WTC11 (cell line): ENCODE results near the gene NUP210L. TPM values are rescaled to one million over a fixed set of nuclear protein-coding genes. Genes with fewer than 3 reads are reported as not detected.

Experiments
- CBFB ChIP-seq: sonication (generic); formaldehyde crosslinking; IDR thresholded peaks from 2 replicates; pipeline ENCODE4 v1.8.1; 2022; ENCODE audit warnings: mild to moderate bottlenecking, low read depth, missing genetic modification reagents
- CREB1 ChIP-seq: sonication (generic); formaldehyde crosslinking; IDR thresholded peaks from 2 replicates; pipeline ENCODE4 v1.8.0; 2023; ENCODE audit warnings: mild to moderate bottlenecking, missing genetic modification reagents
- E2F1 ChIP-seq: sonication (generic); formaldehyde crosslinking; IDR thresholded peaks from 2 replicates; pipeline ENCODE4 v1.8.0; 2022; ENCODE audit warnings: mild to moderate bottlenecking, missing genetic modification reagents
- EMX1 ChIP-seq: fragments of 250-450 bp; sonication (Bioruptor Pico); IDR thresholded peaks from 2 replicates; pipeline ENCODE4 v1.8.0; 2021; ENCODE audit warnings: mild to moderate bottlenecking
- GRHL2 ChIP-seq: fragments of 250-450 bp; sonication (Bioruptor Pico); IDR thresholded peaks from 2 replicates; pipeline ENCODE4 v1.8.0; 2022; ENCODE audit warnings: mild to moderate bottlenecking, moderate library complexity; ENCODE audit not compliant: insufficient replicate concordance, severe bottlenecking
- NFATC4 ChIP-seq: fragments of 250-450 bp; sonication (Bioruptor Pico); IDR thresholded peaks from 2 replicates; pipeline ENCODE4 v1.9.0; 2021; ENCODE audit warnings: mild to moderate bottlenecking
- NFYB ChIP-seq: sonication (generic); formaldehyde crosslinking; conservative IDR thresholded peaks from 2 replicates; pipeline ENCODE4 v1.8.0; 2022; ENCODE audit warnings: low read depth, missing genetic modification reagents
- NR1H2 ChIP-seq: sonication (generic); formaldehyde crosslinking; IDR thresholded peaks from 2 replicates; pipeline ENCODE4 v1.9.0; 2021; ENCODE audit warnings: mild to moderate bottlenecking, moderate library complexity, missing genetic modification reagents
- TCF7 ChIP-seq: sonication (generic); formaldehyde crosslinking; IDR thresholded peaks from 2 replicates; pipeline ENCODE4 v1.8.0; 2022; ENCODE audit warnings: mild to moderate bottlenecking, low read depth, missing genetic modification reagents, moderate library complexity
- TP53 ChIP-seq: sonication (generic); formaldehyde crosslinking; IDR thresholded peaks from 2 replicates; pipeline ENCODE4 v1.8.1; 2023; ENCODE audit warnings: mild to moderate bottlenecking, missing genetic modification reagents
- ZMAT4 ChIP-seq: fragments of 250-450 bp; sonication (Bioruptor Pico); IDR thresholded peaks from 2 replicates; pipeline ENCODE4 v1.9.0; 2021; ENCODE audit warnings: mild to moderate bottlenecking
- ZNF512 ChIP-seq: sonication (generic); formaldehyde crosslinking; IDR thresholded peaks from 2 replicates; pipeline ENCODE4 v1.8.1; 2022; ENCODE audit warnings: missing genetic modification reagents, borderline replicate concordance
- total RNA-seq: library from RNA; stranded (reverse); gene quantifications from 3 replicates; pipeline ENCODE4 v1.2.3, GENCODE V29; 2021
- TF ChIP-seq, protein P1 (sequence below): sonication (generic); formaldehyde crosslinking; IDR thresholded peaks from 2 replicates; pipeline ENCODE4 v1.8.1; 2022; ENCODE audit warnings: mild to moderate bottlenecking, missing genetic modification reagents, moderate library complexity, borderline replicate concordance
- TF ChIP-seq, protein P2 (sequence below): sonication (generic); formaldehyde crosslinking; IDR thresholded peaks from 2 replicates; pipeline ENCODE4 v1.8.0; 2022; ENCODE audit warnings: missing genetic modification reagents
- TF ChIP-seq, protein P3 (sequence below): sonication (generic); formaldehyde crosslinking; conservative IDR thresholded peaks from 2 replicates; pipeline ENCODE4 v1.8.1; 2023; ENCODE audit warnings: mild to moderate bottlenecking, low read depth, missing genetic modification reagents, moderate library complexity
- TF ChIP-seq, protein P4 (sequence below): sonication (generic); formaldehyde crosslinking; IDR thresholded peaks from 2 replicates; pipeline ENCODE4 v1.8.1; 2023; ENCODE audit warnings: mild to moderate bottlenecking, moderate library complexity, missing genetic modification reagents
- TF ChIP-seq, protein P5 (sequence below): sonication (generic); formaldehyde crosslinking; IDR thresholded peaks from 2 replicates; pipeline ENCODE4 v1.8.0; 2023; ENCODE audit warnings: mild to moderate bottlenecking, missing genetic modification reagents

NUP210L gene
- total RNA-seq, 1 experiment from 2014 or later: 0.02 TPM

DNA sequence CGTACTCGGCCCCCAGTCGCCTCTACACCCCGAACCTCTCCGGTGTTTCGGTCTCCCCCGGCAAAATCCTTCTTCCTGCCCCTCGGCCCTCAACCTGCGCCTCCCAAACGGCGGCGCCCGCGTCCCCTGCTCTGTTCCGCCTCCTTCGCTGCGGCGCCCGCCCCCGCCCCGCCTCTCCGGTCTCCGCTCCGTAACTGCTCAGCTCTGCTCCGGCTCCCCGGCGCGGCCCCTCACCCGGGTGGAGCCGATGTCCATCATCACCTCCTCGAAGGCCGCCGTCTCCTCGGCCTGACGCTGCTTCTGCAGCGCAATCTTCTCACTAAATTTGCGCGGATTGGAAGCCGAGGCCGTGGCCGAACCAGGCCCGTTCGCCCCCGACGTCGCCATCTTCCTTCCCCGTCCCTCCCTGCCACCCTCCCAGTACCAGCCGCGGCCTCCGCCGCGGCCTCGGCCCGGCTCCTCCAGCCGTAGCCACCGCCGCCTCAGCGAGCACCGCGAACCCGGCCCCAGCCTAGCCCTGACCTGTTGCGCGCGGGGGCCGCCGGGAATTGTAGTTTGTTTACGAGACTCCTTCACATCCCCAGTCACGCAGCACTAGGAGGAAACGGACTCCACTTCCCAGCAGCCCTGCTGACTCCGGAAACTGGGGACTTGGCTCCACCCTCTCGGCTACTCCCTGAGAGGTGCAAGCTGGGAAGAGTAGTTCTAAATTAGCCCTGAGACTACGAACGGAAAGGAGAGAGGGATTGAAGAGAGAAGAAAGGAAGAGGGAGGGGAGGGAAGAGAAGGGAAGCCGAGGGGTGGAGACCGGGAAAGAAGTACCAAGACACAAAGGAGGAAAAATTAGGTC, 196.5 kb downstream of the NUP210L start, which contains the start of gene CRTC2 (continued):
- TF ChIP-seq NFYB (CRISPR knock-in tag) (no peak), NFATC4 (CRISPR knock-in tag) (peak; percentile 56; the same call in 1 of the 2 replicates), E2F1 (no peak), GRHL2 (CRISPR knock-in tag) (no peak), ZNF512 (CRISPR knock-in tag) (no peak), EMX1 (peak; percentile 79; the same call in 1 of the 2 replicates), NR1H2 (CRISPR knock-in tag) (no peak), CREB1 (CRISPR knock-in tag) (no peak), TP53 (CRISPR knock-in tag) (no peak), TCF7 (CRISPR knock-in tag) (no peak), CBFB (CRISPR knock-in tag) (no peak), ZMAT4 (peak; percentile 98)
- TF ChIP-seq, protein P1, sequence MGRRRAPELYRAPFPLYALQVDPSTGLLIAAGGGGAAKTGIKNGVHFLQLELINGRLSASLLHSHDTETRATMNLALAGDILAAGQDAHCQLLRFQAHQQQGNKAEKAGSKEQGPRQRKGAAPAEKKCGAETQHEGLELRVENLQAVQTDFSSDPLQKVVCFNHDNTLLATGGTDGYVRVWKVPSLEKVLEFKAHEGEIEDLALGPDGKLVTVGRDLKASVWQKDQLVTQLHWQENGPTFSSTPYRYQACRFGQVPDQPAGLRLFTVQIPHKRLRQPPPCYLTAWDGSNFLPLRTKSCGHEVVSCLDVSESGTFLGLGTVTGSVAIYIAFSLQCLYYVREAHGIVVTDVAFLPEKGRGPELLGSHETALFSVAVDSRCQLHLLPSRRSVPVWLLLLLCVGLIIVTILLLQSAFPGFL (CRISPR knock-in tag): no peak
- TF ChIP-seq, protein P2, sequence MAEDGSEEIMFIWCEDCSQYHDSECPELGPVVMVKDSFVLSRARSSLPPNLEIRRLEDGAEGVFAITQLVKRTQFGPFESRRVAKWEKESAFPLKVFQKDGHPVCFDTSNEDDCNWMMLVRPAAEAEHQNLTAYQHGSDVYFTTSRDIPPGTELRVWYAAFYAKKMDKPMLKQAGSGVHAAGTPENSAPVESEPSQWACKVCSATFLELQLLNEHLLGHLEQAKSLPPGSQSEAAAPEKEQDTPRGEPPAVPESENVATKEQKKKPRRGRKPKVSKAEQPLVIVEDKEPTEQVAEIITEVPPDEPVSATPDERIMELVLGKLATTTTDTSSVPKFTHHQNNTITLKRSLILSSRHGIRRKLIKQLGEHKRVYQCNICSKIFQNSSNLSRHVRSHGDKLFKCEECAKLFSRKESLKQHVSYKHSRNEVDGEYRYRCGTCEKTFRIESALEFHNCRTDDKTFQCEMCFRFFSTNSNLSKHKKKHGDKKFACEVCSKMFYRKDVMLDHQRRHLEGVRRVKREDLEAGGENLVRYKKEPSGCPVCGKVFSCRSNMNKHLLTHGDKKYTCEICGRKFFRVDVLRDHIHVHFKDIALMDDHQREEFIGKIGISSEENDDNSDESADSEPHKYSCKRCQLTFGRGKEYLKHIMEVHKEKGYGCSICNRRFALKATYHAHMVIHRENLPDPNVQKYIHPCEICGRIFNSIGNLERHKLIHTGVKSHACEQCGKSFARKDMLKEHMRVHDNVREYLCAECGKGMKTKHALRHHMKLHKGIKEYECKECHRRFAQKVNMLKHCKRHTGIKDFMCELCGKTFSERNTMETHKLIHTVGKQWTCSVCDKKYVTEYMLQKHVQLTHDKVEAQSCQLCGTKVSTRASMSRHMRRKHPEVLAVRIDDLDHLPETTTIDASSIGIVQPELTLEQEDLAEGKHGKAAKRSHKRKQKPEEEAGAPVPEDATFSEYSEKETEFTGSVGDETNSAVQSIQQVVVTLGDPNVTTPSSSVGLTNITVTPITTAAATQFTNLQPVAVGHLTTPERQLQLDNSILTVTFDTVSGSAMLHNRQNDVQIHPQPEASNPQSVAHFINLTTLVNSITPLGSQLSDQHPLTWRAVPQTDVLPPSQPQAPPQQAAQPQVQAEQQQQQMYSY: no peak; the same call in 1 of the 2 replicates
- TF ChIP-seq, protein P3, sequence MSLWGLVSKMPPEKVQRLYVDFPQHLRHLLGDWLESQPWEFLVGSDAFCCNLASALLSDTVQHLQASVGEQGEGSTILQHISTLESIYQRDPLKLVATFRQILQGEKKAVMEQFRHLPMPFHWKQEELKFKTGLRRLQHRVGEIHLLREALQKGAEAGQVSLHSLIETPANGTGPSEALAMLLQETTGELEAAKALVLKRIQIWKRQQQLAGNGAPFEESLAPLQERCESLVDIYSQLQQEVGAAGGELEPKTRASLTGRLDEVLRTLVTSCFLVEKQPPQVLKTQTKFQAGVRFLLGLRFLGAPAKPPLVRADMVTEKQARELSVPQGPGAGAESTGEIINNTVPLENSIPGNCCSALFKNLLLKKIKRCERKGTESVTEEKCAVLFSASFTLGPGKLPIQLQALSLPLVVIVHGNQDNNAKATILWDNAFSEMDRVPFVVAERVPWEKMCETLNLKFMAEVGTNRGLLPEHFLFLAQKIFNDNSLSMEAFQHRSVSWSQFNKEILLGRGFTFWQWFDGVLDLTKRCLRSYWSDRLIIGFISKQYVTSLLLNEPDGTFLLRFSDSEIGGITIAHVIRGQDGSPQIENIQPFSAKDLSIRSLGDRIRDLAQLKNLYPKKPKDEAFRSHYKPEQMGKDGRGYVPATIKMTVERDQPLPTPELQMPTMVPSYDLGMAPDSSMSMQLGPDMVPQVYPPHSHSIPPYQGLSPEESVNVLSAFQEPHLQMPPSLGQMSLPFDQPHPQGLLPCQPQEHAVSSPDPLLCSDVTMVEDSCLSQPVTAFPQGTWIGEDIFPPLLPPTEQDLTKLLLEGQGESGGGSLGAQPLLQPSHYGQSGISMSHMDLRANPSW: no peak
- TF ChIP-seq, protein P4, sequence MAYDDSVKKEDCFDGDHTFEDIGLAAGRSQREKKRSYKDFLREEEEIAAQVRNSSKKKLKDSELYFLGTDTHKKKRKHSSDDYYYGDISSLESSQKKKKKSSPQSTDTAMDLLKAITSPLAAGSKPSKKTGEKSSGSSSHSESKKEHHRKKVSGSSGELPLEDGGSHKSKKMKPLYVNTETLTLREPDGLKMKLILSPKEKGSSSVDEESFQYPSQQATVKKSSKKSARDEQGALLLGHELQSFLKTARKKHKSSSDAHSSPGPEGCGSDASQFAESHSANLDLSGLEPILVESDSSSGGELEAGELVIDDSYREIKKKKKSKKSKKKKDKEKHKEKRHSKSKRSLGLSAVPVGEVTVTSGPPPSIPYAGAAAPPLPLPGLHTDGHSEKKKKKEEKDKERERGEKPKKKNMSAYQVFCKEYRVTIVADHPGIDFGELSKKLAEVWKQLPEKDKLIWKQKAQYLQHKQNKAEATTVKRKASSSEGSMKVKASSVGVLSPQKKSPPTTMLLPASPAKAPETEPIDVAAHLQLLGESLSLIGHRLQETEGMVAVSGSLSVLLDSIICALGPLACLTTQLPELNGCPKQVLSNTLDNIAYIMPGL (CRISPR knock-in tag): peak; percentile 92
- TF ChIP-seq, protein P5, sequence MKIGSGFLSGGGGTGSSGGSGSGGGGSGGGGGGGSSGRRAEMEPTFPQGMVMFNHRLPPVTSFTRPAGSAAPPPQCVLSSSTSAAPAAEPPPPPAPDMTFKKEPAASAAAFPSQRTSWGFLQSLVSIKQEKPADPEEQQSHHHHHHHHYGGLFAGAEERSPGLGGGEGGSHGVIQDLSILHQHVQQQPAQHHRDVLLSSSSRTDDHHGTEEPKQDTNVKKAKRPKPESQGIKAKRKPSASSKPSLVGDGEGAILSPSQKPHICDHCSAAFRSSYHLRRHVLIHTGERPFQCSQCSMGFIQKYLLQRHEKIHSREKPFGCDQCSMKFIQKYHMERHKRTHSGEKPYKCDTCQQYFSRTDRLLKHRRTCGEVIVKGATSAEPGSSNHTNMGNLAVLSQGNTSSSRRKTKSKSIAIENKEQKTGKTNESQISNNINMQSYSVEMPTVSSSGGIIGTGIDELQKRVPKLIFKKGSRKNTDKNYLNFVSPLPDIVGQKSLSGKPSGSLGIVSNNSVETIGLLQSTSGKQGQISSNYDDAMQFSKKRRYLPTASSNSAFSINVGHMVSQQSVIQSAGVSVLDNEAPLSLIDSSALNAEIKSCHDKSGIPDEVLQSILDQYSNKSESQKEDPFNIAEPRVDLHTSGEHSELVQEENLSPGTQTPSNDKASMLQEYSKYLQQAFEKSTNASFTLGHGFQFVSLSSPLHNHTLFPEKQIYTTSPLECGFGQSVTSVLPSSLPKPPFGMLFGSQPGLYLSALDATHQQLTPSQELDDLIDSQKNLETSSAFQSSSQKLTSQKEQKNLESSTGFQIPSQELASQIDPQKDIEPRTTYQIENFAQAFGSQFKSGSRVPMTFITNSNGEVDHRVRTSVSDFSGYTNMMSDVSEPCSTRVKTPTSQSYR: no peak
- TF ChIP-seq, all 79 proteins: peak for 24
